ENCODE data around the gene NUB1.

DNA sequence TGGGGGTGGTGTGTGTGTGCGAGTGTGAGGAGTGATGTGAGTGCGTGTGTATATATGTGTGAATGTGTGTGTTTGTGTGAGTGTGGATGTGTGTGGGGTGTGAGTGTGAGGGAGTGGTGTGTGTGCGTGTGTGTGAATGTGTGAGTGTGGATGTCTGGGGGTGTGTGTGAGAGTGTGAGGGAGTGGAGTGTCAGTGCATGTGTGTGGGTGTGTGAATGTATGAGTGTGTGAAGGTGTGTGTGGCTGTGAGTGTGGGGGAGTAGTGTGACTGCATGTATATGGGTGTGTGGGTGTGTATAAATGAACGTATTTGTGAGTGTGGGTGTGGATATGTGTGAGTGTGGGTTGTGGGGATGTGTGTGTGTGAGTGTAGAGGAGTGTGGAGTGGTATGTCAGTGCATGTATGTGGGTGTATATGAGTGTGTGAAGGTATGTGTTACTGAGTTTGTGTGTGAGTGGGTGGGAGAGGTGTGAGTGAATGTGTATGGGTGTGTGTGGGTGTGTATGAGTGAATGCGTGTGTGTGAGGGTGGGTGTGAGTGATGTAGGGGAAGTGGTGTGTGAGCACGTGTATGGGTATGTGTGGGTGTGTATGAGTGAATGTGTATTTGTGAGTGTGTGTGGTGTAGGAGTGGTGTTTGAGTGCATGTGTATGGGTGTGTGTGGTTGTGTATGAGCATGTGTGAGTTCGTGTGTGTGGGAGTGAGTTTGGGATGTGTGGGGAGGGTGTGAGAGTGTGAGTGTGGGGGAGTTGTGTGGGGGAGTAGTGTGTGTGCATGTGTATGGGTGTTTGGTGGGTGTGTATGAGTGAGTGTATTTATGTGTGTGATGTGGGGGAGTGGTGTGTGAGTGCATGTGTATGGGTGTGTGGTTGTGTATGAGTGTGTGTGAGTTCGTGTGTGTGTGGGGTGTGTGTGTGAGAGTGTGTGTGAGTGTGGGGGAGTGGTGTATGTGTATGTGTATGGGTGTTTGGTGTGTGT, 28.5 kb upstream of the NUB1 start:
- TF ChIP-seq, protein P1, sequence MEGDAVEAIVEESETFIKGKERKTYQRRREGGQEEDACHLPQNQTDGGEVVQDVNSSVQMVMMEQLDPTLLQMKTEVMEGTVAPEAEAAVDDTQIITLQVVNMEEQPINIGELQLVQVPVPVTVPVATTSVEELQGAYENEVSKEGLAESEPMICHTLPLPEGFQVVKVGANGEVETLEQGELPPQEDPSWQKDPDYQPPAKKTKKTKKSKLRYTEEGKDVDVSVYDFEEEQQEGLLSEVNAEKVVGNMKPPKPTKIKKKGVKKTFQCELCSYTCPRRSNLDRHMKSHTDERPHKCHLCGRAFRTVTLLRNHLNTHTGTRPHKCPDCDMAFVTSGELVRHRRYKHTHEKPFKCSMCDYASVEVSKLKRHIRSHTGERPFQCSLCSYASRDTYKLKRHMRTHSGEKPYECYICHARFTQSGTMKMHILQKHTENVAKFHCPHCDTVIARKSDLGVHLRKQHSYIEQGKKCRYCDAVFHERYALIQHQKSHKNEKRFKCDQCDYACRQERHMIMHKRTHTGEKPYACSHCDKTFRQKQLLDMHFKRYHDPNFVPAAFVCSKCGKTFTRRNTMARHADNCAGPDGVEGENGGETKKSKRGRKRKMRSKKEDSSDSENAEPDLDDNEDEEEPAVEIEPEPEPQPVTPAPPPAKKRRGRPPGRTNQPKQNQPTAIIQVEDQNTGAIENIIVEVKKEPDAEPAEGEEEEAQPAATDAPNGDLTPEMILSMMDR (conservative IDR thresholded peaks at IDR 0.05 in 1 of 2, IDR thresholded peaks at IDR 0.05 in 1 of 2; ENCODE audit: extremely low read depth in 1 of 2, insufficient read depth in 1 of 2, low read depth in 1 of 2, low read length in 2 of 2), result no peak
- TF ChIP-seq EZH2 (IDR thresholded peaks at IDR 0.05; ENCODE audit: borderline replicate concordance, low read length), result no peak
